Stimulated activated CD8-positive, alpha-beta memory T cell treated with anti-CD3 and anti-CD28 coated beads, Interleukin-15, amount 100 ng/mL, for 1 hour (primary cell): ENCODE data around the gene RBFOX2.

Experiments used
- DNase-seq: peaks from one replicate; pipeline ENCODE4 v3.0.0-alpha.2; 2020; ENCODE audit warnings: low read depth

RBFOX2 gene

GRCh38 chr22:35972559-35972958 lies 56.1 kb downstream of the RBFOX2 start:
- no peak for DNase-seq

- DNase-seq, result no peak
Observed at GRCh38 chr22:35971456-35972119, 57.0 kb downstream of the RBFOX2 start.

- DNase-seq, result no peak
Observed at GRCh38 chr22:35970616-35971455, 57.8 kb downstream of the RBFOX2 start.

- no peak for DNase-seq
Observed at GRCh38 chr22:35967046-35967397, 61.6 kb downstream of the RBFOX2 start.

GRCh38 chr22:35966314-35967045 lies 62.1 kb downstream of the RBFOX2 start:
- no peak for DNase-seq

- no peak for DNase-seq
Observed at GRCh38 chr22:35963237-35963810, 65.3 kb downstream of the RBFOX2 start.

- DNase-seq, result no peak
Observed at GRCh38 chr22:35961480-35962295, 66.9 kb downstream of the RBFOX2 start.

GRCh38 chr22:35960854-35961253 lies 67.8 kb downstream of the RBFOX2 start:
- DNase-seq, result no peak

- DNase-seq, result no peak
Observed at GRCh38 chr22:35959121-35959800, 69.4 kb downstream of the RBFOX2 start.

GRCh38 chr22:35958334-35958733 lies 70.3 kb downstream of the RBFOX2 start:
- DNase-seq, result no peak

GRCh38 chr22:35957589-35957988 lies 71.0 kb downstream of the RBFOX2 start:
- DNase-seq, result no peak

GRCh38 chr22:35956850-35957249 lies 71.8 kb downstream of the RBFOX2 start:
- no peak for DNase-seq

- DNase-seq, result no peak
Observed at GRCh38 chr22:35955546-35955945, 73.1 kb downstream of the RBFOX2 start.

- no peak for DNase-seq
Observed at GRCh38 chr22:35952576-35952975, 76.0 kb downstream of the RBFOX2 start.

GRCh38 chr22:35950262-35950661 lies 78.4 kb downstream of the RBFOX2 start:
- no peak for DNase-seq

- DNase-seq, result no peak
Observed at GRCh38 chr22:35949243-35949642, 79.4 kb downstream of the RBFOX2 start.

GRCh38 chr22:35947794-35948425 lies 80.7 kb downstream of the RBFOX2 start:
- DNase-seq, result no peak

- no peak for DNase-seq
Observed at GRCh38 chr22:35944458-35944857, 84.2 kb downstream of the RBFOX2 start.

GRCh38 chr22:35940166-35940565 lies 88.5 kb downstream of the RBFOX2 start:
- DNase-seq, result no peak

- DNase-seq, result no peak
Observed at GRCh38 chr22:35938226-35938625, 90.4 kb downstream of the RBFOX2 start.

GRCh38 chr22:35930933-35931332 lies 97.7 kb downstream of the RBFOX2 start:
- DNase-seq, result no peak
